ENCODE results near the gene NSD2. TPM values are rescaled to one million over a fixed set of nuclear protein-coding genes. Genes with fewer than 3 reads are reported as not detected.

The NSD2 gene
- total RNA-seq, 1 experiment from 2014 or later: 54.9 TPM

- no peaks in the 10 kb centered on the region; the same call in 1 of the 2 replicates for H3K36me3 ChIP-seq (ENCODE audit: insufficient read depth, low read length)
- DNase-seq: no peak
These were observed 15.9 kb downstream of the NSD2 start for GRCh38 chr4:1887052-1887451.

GRCh38 chr4:1890979-1891570 lies 19.9 kb downstream of the NSD2 start:
- H3K79me2 ChIP-seq (ENCODE audit: low read length): peaks cover 100% of the 10 kb centered on the region

More at GRCh38 chr4:1887052-1887451, 15.9 kb downstream of the NSD2 start:
- H3K4me2 ChIP-seq (ENCODE audit: low read depth, low read length, poor library complexity, severe bottlenecking): no peak overlapping the region
- no peak overlapping the region for H3K9ac ChIP-seq (ENCODE audit: low read length)
- no peaks in the 10 kb centered on the region for H3K9me2 ChIP-seq (replicated peaks; ENCODE audit: insufficient read depth, low read length)
- H3K4me3 ChIP-seq (ENCODE audit: low read length): no peak overlapping the region
- H4K20me1 ChIP-seq (ENCODE audit: insufficient read depth, low read depth, low read length): peaks cover 35% of the 10 kb centered on the region
- no peak overlapping the region for H3K27ac ChIP-seq (ENCODE audit: low read length)
- H3K4me1 ChIP-seq (ENCODE audit: low read length): peaks cover 11% of the 10 kb centered on the region
- H3K79me2 ChIP-seq (ENCODE audit: low read length): peaks cover 100% of the 10 kb centered on the region
- no peaks in the 10 kb centered on the region for H3K9me3 ChIP-seq (ENCODE audit: low read length)
- H2AFZ ChIP-seq (ENCODE audit: low read length): no peak overlapping the region
- H3K27me3 ChIP-seq (ENCODE audit: low read length): no peaks in the 10 kb centered on the region

GRCh38 chr4:1895971-1896657 lies 24.9 kb downstream of the NSD2 start:
- H3K9ac ChIP-seq (ENCODE audit: low read length): no peak overlapping the region
- H3K27me3 ChIP-seq (ENCODE audit: low read length): no peaks in the 10 kb centered on the region
- H3K4me1 ChIP-seq (ENCODE audit: low read length): peaks cover 16% of the 10 kb centered on the region
- no peak overlapping the region for H2AFZ ChIP-seq (ENCODE audit: low read length)
- H4K20me1 ChIP-seq (ENCODE audit: insufficient read depth, low read depth, low read length): peaks cover 21% of the 10 kb centered on the region
- peaks cover 14% of the 10 kb centered on the region; the same call in 1 of the 2 replicates for H3K36me3 ChIP-seq (ENCODE audit: insufficient read depth, low read length)
- no peak overlapping the region for H3K27ac ChIP-seq (ENCODE audit: low read length)
- DNase-seq: no peak
- no peaks in the 10 kb centered on the region for H3K9me2 ChIP-seq (replicated peaks; ENCODE audit: insufficient read depth, low read length)
- H3K4me2 ChIP-seq (ENCODE audit: low read depth, low read length, poor library complexity, severe bottlenecking): no peak overlapping the region
- peaks cover 96% of the 10 kb centered on the region for H3K79me2 ChIP-seq (ENCODE audit: low read length)
- H3K4me3 ChIP-seq (ENCODE audit: low read length): no peak overlapping the region
- H3K9me3 ChIP-seq (ENCODE audit: low read length): no peaks in the 10 kb centered on the region

More at GRCh38 chr4:1890979-1891570, 19.9 kb downstream of the NSD2 start:
- no peak overlapping the region for H3K4me3 ChIP-seq (ENCODE audit: low read length)
- H3K27ac ChIP-seq (ENCODE audit: low read length): no peak overlapping the region
- no peaks in the 10 kb centered on the region for H3K9me3 ChIP-seq (ENCODE audit: low read length)
- no peaks in the 10 kb centered on the region for H3K27me3 ChIP-seq (ENCODE audit: low read length)
- H3K4me1 ChIP-seq (ENCODE audit: low read length): no peaks in the 10 kb centered on the region
- H3K4me2 ChIP-seq (ENCODE audit: low read depth, low read length, poor library complexity, severe bottlenecking): no peak overlapping the region
- H3K9me2 ChIP-seq (replicated peaks; ENCODE audit: insufficient read depth, low read length): no peaks in the 10 kb centered on the region
- peaks cover 24% of the 10 kb centered on the region for H4K20me1 ChIP-seq (ENCODE audit: insufficient read depth, low read depth, low read length)
- no peak overlapping the region for H2AFZ ChIP-seq (ENCODE audit: low read length)
- H3K36me3 ChIP-seq (ENCODE audit: insufficient read depth, low read length): no peaks in the 10 kb centered on the region; the same call in 1 of the 2 replicates
- no peak overlapping the region for H3K9ac ChIP-seq (ENCODE audit: low read length)
- DNase-seq: no peak

- Histone ChIP-seq H3K9ac (ENCODE audit: low read length) (no peak overlapping the region), H3K79me2 (ENCODE audit: low read length) (peaks cover 96% of the 10 kb centered on the region), H2AFZ (ENCODE audit: low read length) (no peak overlapping the region), H3K27ac (ENCODE audit: low read length) (no peak overlapping the region), H3K9me2 (replicated peaks; ENCODE audit: insufficient read depth, low read length) (no peaks in the 10 kb centered on the region), H3K36me3 (ENCODE audit: insufficient read depth, low read length) (peaks cover 19% of the 10 kb centered on the region; the same call in 1 of the 2 replicates), H3K4me2 (ENCODE audit: low read depth, low read length, poor library complexity, severe bottlenecking) (no peak overlapping the region), H3K4me1 (ENCODE audit: low read length) (peaks cover 16% of the 10 kb centered on the region), H3K9me3 (ENCODE audit: low read length) (no peaks in the 10 kb centered on the region), H3K4me3 (ENCODE audit: low read length) (no peak overlapping the region), H3K27me3 (ENCODE audit: low read length) (no peaks in the 10 kb centered on the region), H4K20me1 (ENCODE audit: insufficient read depth, low read depth, low read length) (peaks cover 23% of the 10 kb centered on the region)
- DNase-seq: no peak
These were observed 25.4 kb downstream of the NSD2 start for GRCh38 chr4:1896658-1896991.

- no peak overlapping the region for H3K27ac ChIP-seq (ENCODE audit: low read length)
These were observed 26.8 kb downstream of the NSD2 start for GRCh38 chr4:1898007-1898406.

GRCh38 chr4:1898681-1899080 lies 27.5 kb downstream of the NSD2 start:
- Histone ChIP-seq H3K4me3 (ENCODE audit: low read length) (no peak overlapping the region), H3K36me3 (ENCODE audit: insufficient read depth, low read length) (peaks cover 22% of the 10 kb centered on the region; the same call in 1 of the 2 replicates), H3K27ac (ENCODE audit: low read length) (peak overlapping the region; percentile 49), H2AFZ (ENCODE audit: low read length) (no peak overlapping the region), H3K79me2 (ENCODE audit: low read length) (peaks cover 94% of the 10 kb centered on the region), H3K9me2 (replicated peaks; ENCODE audit: insufficient read depth, low read length) (no peaks in the 10 kb centered on the region), H3K4me1 (ENCODE audit: low read length) (peaks cover 16% of the 10 kb centered on the region), H3K27me3 (ENCODE audit: low read length) (no peaks in the 10 kb centered on the region), H3K4me2 (ENCODE audit: low read depth, low read length, poor library complexity, severe bottlenecking) (peak overlapping the region; percentile 12), H3K9ac (ENCODE audit: low read length) (peak overlapping the region; percentile 4; the same call in 1 of the 2 replicates), H4K20me1 (ENCODE audit: insufficient read depth, low read depth, low read length) (peaks cover 26% of the 10 kb centered on the region), H3K9me3 (ENCODE audit: low read length) (no peaks in the 10 kb centered on the region)
- peak; percentile 75 for DNase-seq

More at GRCh38 chr4:1898007-1898406, 26.8 kb downstream of the NSD2 start:
- Histone ChIP-seq H3K36me3 (ENCODE audit: insufficient read depth, low read length) (peaks cover 22% of the 10 kb centered on the region; the same call in 1 of the 2 replicates), H3K9me3 (ENCODE audit: low read length) (no peaks in the 10 kb centered on the region), H3K4me2 (ENCODE audit: low read depth, low read length, poor library complexity, severe bottlenecking) (no peak overlapping the region), H3K27me3 (ENCODE audit: low read length) (no peaks in the 10 kb centered on the region), H2AFZ (ENCODE audit: low read length) (no peak overlapping the region), H3K9me2 (replicated peaks; ENCODE audit: insufficient read depth, low read length) (no peaks in the 10 kb centered on the region), H3K4me1 (ENCODE audit: low read length) (peaks cover 16% of the 10 kb centered on the region), H3K9ac (ENCODE audit: low read length) (no peak overlapping the region), H4K20me1 (ENCODE audit: insufficient read depth, low read depth, low read length) (peaks cover 26% of the 10 kb centered on the region), H3K4me3 (ENCODE audit: low read length) (no peak overlapping the region), H3K79me2 (ENCODE audit: low read length) (peaks cover 95% of the 10 kb centered on the region)
- no peak for DNase-seq

GRCh38 chr4:1899149-1900086 lies 28.2 kb downstream of the NSD2 start:
- Histone ChIP-seq H4K20me1 (ENCODE audit: insufficient read depth, low read depth, low read length) (peaks cover 26% of the 10 kb centered on the region), H3K27ac (ENCODE audit: low read length) (peak overlapping the region; percentile 49; the same call in 1 of the 2 replicates)

More at GRCh38 chr4:1899149-1900086, 28.2 kb downstream of the NSD2 start:
- H3K9ac ChIP-seq (ENCODE audit: low read length): peak overlapping the region; percentile 4; the same call in 1 of the 2 replicates
- no peaks in the 10 kb centered on the region for H3K9me2 ChIP-seq (replicated peaks; ENCODE audit: insufficient read depth, low read length)
- H3K36me3 ChIP-seq (ENCODE audit: insufficient read depth, low read length): peaks cover 26% of the 10 kb centered on the region; the same call in 1 of the 2 replicates
- no peaks in the 10 kb centered on the region for H3K27me3 ChIP-seq (ENCODE audit: low read length)
- peaks cover 94% of the 10 kb centered on the region for H3K79me2 ChIP-seq (ENCODE audit: low read length)
- H2AFZ ChIP-seq (ENCODE audit: low read length): no peak overlapping the region
- peaks cover 16% of the 10 kb centered on the region for H3K4me1 ChIP-seq (ENCODE audit: low read length)
- peak overlapping the region; percentile 12 for H3K4me2 ChIP-seq (ENCODE audit: low read depth, low read length, poor library complexity, severe bottlenecking)
- peak; percentile 91 for DNase-seq
- H3K9me3 ChIP-seq (ENCODE audit: low read length): no peaks in the 10 kb centered on the region
- H3K4me3 ChIP-seq (ENCODE audit: low read length): no peak overlapping the region
